ENCODE results near the gene FAM181A. TPM values are rescaled to one million over a fixed set of nuclear protein-coding genes. Genes with fewer than 3 reads are reported as not detected.
A peak's percentile ranks its signal among the peaks of the same experiment; 100 is the strongest.

FAM181A gene
- total RNA-seq, 1 experiment from 2014 or later: not detected

- Histone ChIP-seq H2BK5ac (ENCODE audit: insufficient read length, low read length) (no peak overlapping the region), H4K5ac (ENCODE audit: insufficient read length, low read depth, low read length) (no peak overlapping the region), H3K9me3 (ENCODE audit: control insufficient read depth, low read depth, low read length) (no peaks in the 10 kb centered on the region), H3T11ph (ENCODE audit: low read length) (no peak overlapping the region), H2AK5ac (ENCODE audit: insufficient read length, low read length) (no peak overlapping the region), H4K8ac (replicated peaks; ENCODE audit: insufficient read length, low read depth, low read length) (no peak overlapping the region), H4K91ac (ENCODE audit: insufficient read length, low read depth, low read length) (no peak overlapping the region), H4K20me1 (ENCODE audit: control insufficient read depth, insufficient read depth, insufficient read length) (no peaks in the 10 kb centered on the region), H3K4me2 (ENCODE audit: insufficient read depth, insufficient read length, low read length) (peak overlapping the region; percentile 7), H3K4ac (ENCODE audit: low read depth, low read length) (no peak overlapping the region), H2BK120ac (ENCODE audit: low read depth, low read length, poor library complexity, severe bottlenecking) (no peak overlapping the region), H3K18ac (ENCODE audit: insufficient read length, low read depth, low read length) (peak overlapping the region; percentile 25), H2BK12ac (ENCODE audit: insufficient read length, low read depth, low read length) (no peak overlapping the region), H2BK15ac (ENCODE audit: low read depth, low read length) (no peak overlapping the region), H2AFZ (ENCODE audit: low read length) (no peak overlapping the region), H3K79me2 (ENCODE audit: insufficient read depth, low read length) (no peaks in the 10 kb centered on the region), H3K79me1 (ENCODE audit: insufficient read depth, low read depth, low read length, poor library complexity, severe bottlenecking) (no peaks in the 10 kb centered on the region), H3K27ac (ENCODE audit: insufficient read length, low read depth, low read length) (no peak overlapping the region), H2BK20ac (ENCODE audit: low read depth, low read length, poor library complexity, severe bottlenecking) (no peak overlapping the region), H3K56ac (ENCODE audit: insufficient read length, low read depth, low read length) (no peak overlapping the region), H3K14ac (ENCODE audit: insufficient read depth, low read length) (peak overlapping the region; percentile 21; the same call in 1 of the 2 replicates), H3K9ac (ENCODE audit: extremely low read depth, insufficient read length, low read length) (no peak overlapping the region), H3K23me2 (ENCODE audit: insufficient read length, low read depth, low read length, poor library complexity, severe bottlenecking) (no peaks in the 10 kb centered on the region), H3K27me3 (ENCODE audit: insufficient read depth, low read length) (peaks cover 5% of the 10 kb centered on the region; the same call in 1 of the 2 replicates), H3K23ac (ENCODE audit: insufficient read length, low read depth, low read length) (no peak overlapping the region), H3K4me1 (ENCODE audit: insufficient read depth, low read length) (no peaks in the 10 kb centered on the region; the same call in 1 of the 2 replicates)
- Mint-ChIP-seq H3K4me3 (peak overlapping the region; percentile 60 to 75), H3K36me3 (ENCODE audit: insufficient read depth in 1 of 3, low read depth in 3 of 3) (no peaks in the 10 kb centered on the region; a peak in 1 of 7 replicates), H3K9me3 (no peaks in the 10 kb centered on the region), H3K27me3 (ENCODE audit: low read depth) (peaks cover 39% of the 10 kb centered on the region), H3K4me1 (peaks cover 18 to 27% of the 10 kb centered on the region in 2 experiments), H3K27ac (no peak overlapping the region)
- no CpG with 5 or more reads among the region's 46 CpGs for WGBS (ENCODE audit: extremely low coverage, insufficient read length, low lambda C conversion rate)
- no peak for DNase-seq
- TF ChIP-seq CTCF (conservative IDR thresholded peaks at IDR 0.05): no peak
These were observed 11.7 kb downstream of the FAM181A start for GRCh38 chr14:93938751-93939303.

All from H9 (cell line).